H7 (cell line): Measurements from ENCODE around the gene RAD52. TPM values are rescaled to one million over a fixed set of nuclear protein-coding genes. Genes with fewer than 3 reads are reported as not detected.

Source experiments
- DNase-seq: peaks from one replicate; pipeline ENCODE4 v3.0.0; 2012
- H3K27me3 ChIP-seq: 2 replicates; pipeline ENCODE4 v1.6.0; 2011; ENCODE audit warnings: mild to moderate bottlenecking, low read length; ENCODE audit not compliant: control insufficient read depth, insufficient read depth
- H3K36me3 ChIP-seq: replicated peaks from 2 replicates; pipeline ENCODE4 v1.5.1; 2011; ENCODE audit warnings: low read length; ENCODE audit not compliant: control insufficient read depth, insufficient read depth
- H3K4me3 ChIP-seq: 2 replicates; pipeline ENCODE4 v1.5.1; 2011; ENCODE audit warnings: low read depth, mild to moderate bottlenecking, control low read depth, low read length, moderate library complexity; ENCODE audit not compliant: insufficient read depth
- total RNA-seq: library from RNA; depleted of rRNA; stranded (reverse); fragments of >200 nt; shearing (Covaris generic); gene quantifications from 2 replicates; pipeline ENCODE4 v1.2.3, GENCODE V29; 2014

The RAD52 gene
- total RNA-seq, 1 experiment from 2014 or later, result 8.4 TPM

- no peak for DNase-seq
- Histone ChIP-seq H3K36me3 (no peaks in the 10 kb centered on the region), H3K4me3 (no peak overlapping the region), H3K27me3 (no peaks in the 10 kb centered on the region)
These were observed 29.9 kb upstream of the RAD52 start for GRCh38 chr12:979349-979748.

GRCh38 chr12:977156-977555 lies 27.7 kb upstream of the RAD52 start:
- H3K4me3 ChIP-seq, result no peak overlapping the region
- H3K36me3 ChIP-seq, result no peaks in the 10 kb centered on the region
- H3K27me3 ChIP-seq, result no peaks in the 10 kb centered on the region
- no peak for DNase-seq

- DNase-seq, result no peak
- H3K27me3 ChIP-seq, result no peaks in the 10 kb centered on the region
- H3K4me3 ChIP-seq, result no peak overlapping the region
- H3K36me3 ChIP-seq, result no peaks in the 10 kb centered on the region
These were observed 27.1 kb upstream of the RAD52 start for GRCh38 chr12:976644-977043.

DNA sequence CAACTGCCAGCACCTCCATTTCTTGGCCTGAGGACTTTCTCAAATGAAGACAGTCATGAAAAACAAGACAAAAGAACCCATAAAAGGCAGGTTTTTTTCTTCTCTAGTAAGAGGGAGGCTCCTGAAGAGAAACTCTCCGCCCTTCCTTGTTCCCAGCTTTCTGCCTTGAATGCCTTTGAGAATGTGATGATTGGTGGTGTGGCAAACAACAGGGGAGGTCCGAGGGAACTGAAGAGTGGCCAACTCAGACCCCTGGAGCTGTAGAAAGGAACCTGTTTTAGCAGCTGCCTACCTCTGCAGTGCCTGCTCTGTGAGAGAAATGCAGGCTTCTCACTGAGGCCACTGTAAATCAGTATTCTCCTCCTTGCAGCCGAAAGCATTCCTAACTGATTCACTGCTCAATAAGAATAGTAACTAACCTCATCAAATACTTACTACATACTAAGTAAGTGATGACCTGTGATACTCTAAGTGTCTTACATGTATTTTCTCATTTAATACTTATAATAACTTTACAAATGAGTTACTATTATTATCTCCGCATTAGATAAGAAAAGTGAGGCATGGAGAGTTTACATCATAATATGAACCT lies 24.9 kb upstream of the RAD52 start:
- H3K36me3 ChIP-seq, result no peaks in the 10 kb centered on the region
- no peaks in the 10 kb centered on the region for H3K27me3 ChIP-seq
- DNase-seq, result peak; percentile 50
- H3K4me3 ChIP-seq, result no peak overlapping the region

GRCh38 chr12:971991-972390 lies 22.5 kb upstream of the RAD52 start:
- no peak for DNase-seq
- H3K36me3 ChIP-seq, result no peaks in the 10 kb centered on the region
- no peaks in the 10 kb centered on the region for H3K27me3 ChIP-seq

DNA sequence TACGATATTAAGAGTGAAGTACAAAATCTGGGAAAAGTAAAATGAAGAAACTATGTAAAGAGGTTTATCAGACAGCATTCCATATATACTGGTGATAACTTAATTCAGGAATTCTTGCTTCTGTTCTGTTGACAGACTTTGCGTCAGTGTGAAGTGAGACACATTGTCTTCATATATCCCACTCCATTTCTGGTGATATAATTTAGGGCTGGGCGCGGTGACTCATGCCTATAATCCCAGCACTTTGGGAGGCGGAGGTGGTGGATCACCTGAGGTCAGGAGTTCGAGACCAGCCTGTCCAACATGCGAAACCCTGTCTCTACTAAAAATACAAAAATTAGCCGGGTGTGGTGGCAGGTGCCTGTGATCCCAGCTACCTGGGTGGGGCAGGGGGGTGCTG lies 20.3 kb upstream of the RAD52 start:
- H3K36me3 ChIP-seq, result no peaks in the 10 kb centered on the region
- H3K27me3 ChIP-seq, result no peaks in the 10 kb centered on the region
- H3K4me3 ChIP-seq, result no peak overlapping the region
- no peak for DNase-seq

More at GRCh38 chr12:971991-972390, 22.5 kb upstream of the RAD52 start:
- no peak overlapping the region for H3K4me3 ChIP-seq

DNA sequence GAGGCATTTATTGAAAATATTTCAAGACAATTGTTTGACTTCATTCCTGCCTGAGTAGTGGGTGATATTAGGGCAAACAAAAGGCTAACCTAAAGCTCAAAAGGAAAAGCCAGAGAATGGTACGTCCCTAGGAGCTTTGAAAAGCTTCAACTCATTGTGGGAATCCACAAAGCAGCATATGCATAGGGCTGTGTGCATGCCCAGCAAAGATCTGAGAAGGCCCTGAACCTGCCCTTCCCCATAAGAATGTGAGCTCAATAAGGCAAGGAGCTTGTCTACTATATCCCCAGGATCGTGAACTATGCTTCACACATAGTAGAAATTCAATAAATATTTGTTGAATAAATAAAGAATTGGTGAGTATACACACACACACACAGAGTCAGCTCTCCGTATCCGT lies 19.1 kb upstream of the RAD52 start:
- H3K4me3 ChIP-seq, result no peak overlapping the region
- no peaks in the 10 kb centered on the region for H3K27me3 ChIP-seq
- no peak for DNase-seq
- H3K36me3 ChIP-seq, result no peaks in the 10 kb centered on the region

GRCh38 chr12:967641-968040 lies 18.1 kb upstream of the RAD52 start:
- Histone ChIP-seq H3K27me3 (no peaks in the 10 kb centered on the region), H3K4me3 (no peak overlapping the region), H3K36me3 (no peaks in the 10 kb centered on the region)
- DNase-seq, result no peak

GRCh38 chr12:966724-967123 lies 17.2 kb upstream of the RAD52 start:
- DNase-seq, result no peak
- Histone ChIP-seq H3K4me3 (no peak overlapping the region), H3K27me3 (no peaks in the 10 kb centered on the region), H3K36me3 (no peaks in the 10 kb centered on the region)

- Histone ChIP-seq H3K4me3 (no peak overlapping the region), H3K36me3 (no peaks in the 10 kb centered on the region), H3K27me3 (no peaks in the 10 kb centered on the region)
- no peak for DNase-seq
These were observed 9.2 kb upstream of the RAD52 start for GRCh38 chr12:958588-959123.

DNA sequence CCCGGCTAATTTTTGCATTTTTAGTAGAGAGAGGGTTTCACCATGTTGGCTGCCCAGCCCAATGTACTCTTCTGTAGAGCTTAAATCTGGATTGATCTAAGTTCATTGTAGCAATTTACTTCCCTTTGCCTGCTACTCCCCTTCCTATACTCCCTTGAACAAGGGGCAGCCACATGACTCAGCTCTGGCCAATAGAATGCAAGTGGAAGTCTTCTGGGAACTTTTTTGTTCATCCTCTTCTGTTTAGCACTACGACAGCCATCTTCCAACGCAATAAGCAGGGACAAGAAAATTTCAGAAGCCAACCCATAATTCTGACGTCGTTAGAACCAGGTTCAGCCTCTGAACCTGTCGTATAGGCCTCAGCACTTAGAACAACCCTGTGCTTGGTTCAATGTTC lies 6.4 kb upstream of the RAD52 start:
- no peaks in the 10 kb centered on the region for H3K27me3 ChIP-seq
- no peaks in the 10 kb centered on the region for H3K36me3 ChIP-seq
- H3K4me3 ChIP-seq, result no peak overlapping the region
- no peak for DNase-seq

DNA sequence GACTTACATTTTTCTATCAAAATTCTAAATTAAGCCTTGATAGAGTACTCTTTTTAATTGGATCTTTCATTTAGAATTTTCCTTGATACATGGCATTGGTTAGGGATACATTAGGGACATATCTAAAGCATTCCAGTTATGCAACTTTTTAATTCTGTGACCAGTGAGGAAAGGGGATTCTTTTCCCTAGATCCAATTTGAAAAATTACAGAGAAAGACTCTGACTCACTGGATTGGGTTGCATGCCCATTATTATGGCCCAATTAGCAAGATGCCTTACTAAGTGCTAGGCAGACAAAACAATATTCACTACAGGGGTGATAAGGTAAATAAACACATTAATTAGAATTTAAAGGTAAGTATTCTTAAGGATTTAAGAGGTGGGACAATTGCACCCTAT lies 5.2 kb upstream of the RAD52 start:
- no peaks in the 10 kb centered on the region for H3K36me3 ChIP-seq
- H3K4me3 ChIP-seq, result no peak overlapping the region
- no peaks in the 10 kb centered on the region for H3K27me3 ChIP-seq
- no peak for DNase-seq

DNA sequence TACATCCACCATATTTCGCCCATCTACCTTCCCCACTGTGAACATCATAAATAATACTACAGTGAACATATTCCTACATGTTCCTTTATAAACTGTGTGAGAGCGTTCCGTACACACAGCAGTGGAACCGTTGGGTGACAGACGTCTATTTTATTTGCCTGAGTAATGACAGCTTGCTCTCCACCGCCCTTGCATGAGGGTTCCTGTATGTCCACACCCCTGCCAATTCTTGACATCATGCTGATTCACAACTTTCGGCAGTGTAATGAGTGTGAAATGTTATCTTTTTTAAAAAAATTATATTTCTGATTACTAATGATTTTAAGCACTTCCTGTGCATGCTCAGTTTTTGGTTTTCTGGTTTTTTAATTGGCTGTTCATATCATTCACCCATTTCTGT lies 4.3 kb upstream of the RAD52 start:
- DNase-seq, result no peak
- H3K36me3 ChIP-seq, result no peaks in the 10 kb centered on the region
- no peak overlapping the region for H3K4me3 ChIP-seq
- H3K27me3 ChIP-seq, result no peaks in the 10 kb centered on the region

- H3K36me3 ChIP-seq, result no peaks in the 10 kb centered on the region
- no peak for DNase-seq
- H3K4me3 ChIP-seq, result no peak overlapping the region
- no peaks in the 10 kb centered on the region for H3K27me3 ChIP-seq
These were observed 1.7 kb upstream of the RAD52 start for GRCh38 chr12:951176-951575.

DNA sequence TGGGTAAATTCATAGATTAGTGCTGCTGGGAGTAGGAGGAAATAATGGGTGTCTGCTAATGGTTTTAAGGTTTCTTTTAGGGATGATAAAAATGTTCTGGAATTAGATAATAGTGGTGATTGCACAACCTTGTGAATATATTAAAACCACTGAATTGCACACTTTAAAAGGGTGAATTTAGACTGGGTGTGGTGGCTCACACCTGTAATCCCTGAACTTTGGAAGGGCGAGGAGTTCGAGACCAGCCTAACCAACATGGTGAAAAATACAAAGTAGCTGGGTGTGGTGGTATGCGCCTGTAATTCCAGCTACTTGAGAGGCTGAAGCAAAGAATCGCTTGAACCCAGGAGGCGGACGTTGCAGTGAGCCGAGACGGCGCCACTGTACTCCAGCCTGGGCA lies 1.3 kb downstream of the RAD52 start:
- Histone ChIP-seq H3K27me3 (no peaks in the 10 kb centered on the region), H3K4me3 (no peak overlapping the region; the same call in none of the 2 replicates), H3K36me3 (peaks cover 1% of the 10 kb centered on the region; the same call in 1 of the 2 replicates)
- no peak for DNase-seq

DNA sequence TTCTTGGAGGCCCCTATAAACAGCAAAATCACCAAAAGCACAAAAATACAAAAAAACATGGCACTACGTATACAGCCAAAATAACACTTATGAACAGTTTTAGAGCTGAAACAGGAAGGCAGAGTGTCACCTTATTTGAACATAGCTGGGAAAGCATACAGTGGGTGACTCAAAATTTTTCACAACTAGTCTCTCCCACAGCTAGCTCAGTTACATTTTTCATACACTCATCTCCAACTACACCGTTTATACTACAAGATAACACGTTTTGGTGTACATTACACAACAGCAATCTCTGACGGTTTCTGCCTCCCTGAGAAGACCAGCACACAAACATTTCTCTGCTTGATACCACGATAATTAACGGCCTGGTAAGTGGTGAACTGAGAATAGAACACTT lies 2.9 kb downstream of the RAD52 start:
- no peak for DNase-seq
- Histone ChIP-seq H3K36me3 (peaks cover 1% of the 10 kb centered on the region; the same call in 1 of the 2 replicates), H3K4me3 (no peak overlapping the region), H3K27me3 (no peaks in the 10 kb centered on the region)
